Measurements from ENCODE around the gene YIF1A. TPM values are rescaled to one million over a fixed set of nuclear protein-coding genes. Genes with fewer than 3 reads are reported as not detected.

YIF1A gene
- polyA plus RNA-seq, 1 donor from 2014 or later, result 51.2 TPM

- Histone ChIP-seq H3K36me3 (ENCODE audit: insufficient read depth, low read length) (no peaks in the 10 kb centered on the region), H3K27me3 (ENCODE audit: insufficient read depth, low read depth, low read length) (no peaks in the 10 kb centered on the region), H3K4me2 (ENCODE audit: low read length) (no peak overlapping the region), H3K9me3 (ENCODE audit: low read length) (no peaks in the 10 kb centered on the region), H3K27ac (ENCODE audit: low read length) (no peak overlapping the region), H4K20me1 (ENCODE audit: insufficient read depth) (no peaks in the 10 kb centered on the region), H2AFZ (ENCODE audit: low read depth, low read length) (no peak overlapping the region), H3K9ac (ENCODE audit: low read length) (no peak overlapping the region), H3K4me3 (ENCODE audit: low read length) (no peak overlapping the region), H3K9me2 (ENCODE audit: insufficient read depth, low read length) (no peaks in the 10 kb centered on the region), H3K79me2 (replicated peaks; ENCODE audit: insufficient read depth, low read length) (no peaks in the 10 kb centered on the region), H3F3A (ENCODE audit: insufficient read depth, low read length, poor library complexity, severe bottlenecking) (no peaks in the 10 kb centered on the region)
- TF ChIP-seq REST (IDR thresholded peaks at IDR 0.05; ENCODE audit: borderline replicate concordance) (no peak), MXI1 (conservative IDR thresholded peaks at IDR 0.05; ENCODE audit: poor library complexity, severe bottlenecking) (no peak), EP300 (conservative IDR thresholded peaks at IDR 0.05; ENCODE audit: poor library complexity, severe bottlenecking) (no peak), EZH2 (IDR thresholded peaks at IDR 0.05; ENCODE audit: borderline replicate concordance, insufficient read depth, low read length, poor library complexity, severe bottlenecking) (no peak), SMC3 (conservative IDR thresholded peaks at IDR 0.05; ENCODE audit: poor library complexity) (no peak), TAF1 (IDR thresholded peaks at IDR 0.05; ENCODE audit: low read depth) (no peak), POLR2AphosphoS5 (IDR thresholded peaks at IDR 0.05) (no peak)
Observed at GRCh38 chr11:66235141-66235540, 53.8 kb downstream of the YIF1A start.

Other genes starting within 250 kb of the YIF1A start
- 16.7 and 17.2 TPM in 2 replicates for gene GAL3ST3, start 240.0 kb downstream of the YIF1A start, polyA plus RNA-seq
- gene SF3B2, start 236.8 kb downstream of the YIF1A start, polyA plus RNA-seq, result 121 and 145 TPM in 2 replicates
- 12.1 and 14.4 TPM in 2 replicates for gene PACS1, start 218.9 kb downstream of the YIF1A start, polyA plus RNA-seq
- 45.6 and 49.6 TPM in 2 replicates for gene KLC2, start 31.4 kb downstream of the YIF1A start, polyA plus RNA-seq
- gene RAB1B, start 20.5 kb downstream of the YIF1A start, polyA plus RNA-seq, result 27.2 and 27.9 TPM in 2 replicates
- gene CNIH2, start 11.0 kb downstream of the YIF1A start, polyA plus RNA-seq, result 47.9 and 54.5 TPM in 2 replicates
- 5.3 and 8.4 TPM in 2 replicates for gene TMEM151A, start 2.8 kb upstream of the YIF1A start, polyA plus RNA-seq
- gene CD248, start 27.9 kb upstream of the YIF1A start, polyA plus RNA-seq, result not detected in 2 replicates
- 1.4 and 4.2 TPM in 2 replicates for gene RIN1, start 47.3 kb upstream of the YIF1A start, polyA plus RNA-seq
- gene BRMS1, start 56.0 kb upstream of the YIF1A start, polyA plus RNA-seq, result 78.3 and 108 TPM in 2 replicates
- 162 TPM in 2 replicates for gene B4GAT1, start 58.5 kb upstream of the YIF1A start, polyA plus RNA-seq
- 1.7 and 2.2 TPM in 2 replicates for gene SLC29A2, start 82.6 kb upstream of the YIF1A start, polyA plus RNA-seq
- 6.7 and 10.6 TPM in 2 replicates for gene NPAS4, start 131.9 kb upstream of the YIF1A start, polyA plus RNA-seq
- gene MRPL11, start 149.7 kb upstream of the YIF1A start, polyA plus RNA-seq, result 50.9 and 54.3 TPM in 2 replicates
- 13.3 and 16.2 TPM in 2 replicates for gene PELI3, start 177.8 kb upstream of the YIF1A start, polyA plus RNA-seq
- gene DPP3, start 191.3 kb upstream of the YIF1A start, polyA plus RNA-seq, result 56.2 and 71.7 TPM in 2 replicates
- gene BBS1, start 221.5 kb upstream of the YIF1A start, polyA plus RNA-seq, result 55.1 and 69.5 TPM in 2 replicates

Data from neural cell (in vitro differentiated cells).